HL-60 (cell line): ENCODE results near the gene RTL10.

Experiments
- DNase-seq, 2 experiments: peaks; one replicate each; pipeline ENCODE4 v3.0.0-alpha.2; 2010 to 2020; ENCODE audit warnings: low read depth in 1 of 2, low spot score in 1 of 2
- H3K27ac ChIP-seq: fragments of 250-450 bp; sonication (Bioruptor Pico); replicated peaks from 2 replicates; pipeline ENCODE4 v1.5.1; 2020; ENCODE audit warnings: mild to moderate bottlenecking, moderate library complexity
- H3K27me3 ChIP-seq: fragments of 250-450 bp; sonication (Bioruptor Pico); 2 replicates; pipeline ENCODE4 v1.5.1; 2021; ENCODE audit warnings: mild to moderate bottlenecking, moderate library complexity; ENCODE audit not compliant: insufficient read depth, poor library complexity, severe bottlenecking
- H3K4me3 ChIP-seq: replicated peaks from 2 replicates; pipeline ENCODE4 v1.5.1; 2011; ENCODE audit warnings: mild to moderate bottlenecking, control low read depth, low read length; ENCODE audit not compliant: insufficient read depth
- CTCF ChIP-seq: IDR thresholded peaks from one replicate; pipeline ENCODE4 v1.5.1; 2011; ENCODE audit warnings: low read length, control low read depth, inconsistent platforms; ENCODE audit not compliant: insufficient read depth
- GABPA ChIP-seq: IDR thresholded peaks from 2 replicates; pipeline ENCODE4 v1.6.1; 2012; ENCODE audit warnings: low read depth
- POLR2AphosphoS5 ChIP-seq: IDR thresholded peaks from 2 replicates; pipeline ENCODE4 v1.6.1; 2012; ENCODE audit warnings: low read depth
- REST ChIP-seq: IDR thresholded peaks from 2 replicates; pipeline ENCODE4 v1.6.1; 2012; ENCODE audit warnings: low read depth; ENCODE audit not compliant: insufficient replicate concordance
- SPI1 ChIP-seq: IDR thresholded peaks from 2 replicates; pipeline ENCODE4 v1.6.1; 2012; ENCODE audit warnings: low read depth, mild to moderate bottlenecking, borderline replicate concordance

Gene RTL10

DNA sequence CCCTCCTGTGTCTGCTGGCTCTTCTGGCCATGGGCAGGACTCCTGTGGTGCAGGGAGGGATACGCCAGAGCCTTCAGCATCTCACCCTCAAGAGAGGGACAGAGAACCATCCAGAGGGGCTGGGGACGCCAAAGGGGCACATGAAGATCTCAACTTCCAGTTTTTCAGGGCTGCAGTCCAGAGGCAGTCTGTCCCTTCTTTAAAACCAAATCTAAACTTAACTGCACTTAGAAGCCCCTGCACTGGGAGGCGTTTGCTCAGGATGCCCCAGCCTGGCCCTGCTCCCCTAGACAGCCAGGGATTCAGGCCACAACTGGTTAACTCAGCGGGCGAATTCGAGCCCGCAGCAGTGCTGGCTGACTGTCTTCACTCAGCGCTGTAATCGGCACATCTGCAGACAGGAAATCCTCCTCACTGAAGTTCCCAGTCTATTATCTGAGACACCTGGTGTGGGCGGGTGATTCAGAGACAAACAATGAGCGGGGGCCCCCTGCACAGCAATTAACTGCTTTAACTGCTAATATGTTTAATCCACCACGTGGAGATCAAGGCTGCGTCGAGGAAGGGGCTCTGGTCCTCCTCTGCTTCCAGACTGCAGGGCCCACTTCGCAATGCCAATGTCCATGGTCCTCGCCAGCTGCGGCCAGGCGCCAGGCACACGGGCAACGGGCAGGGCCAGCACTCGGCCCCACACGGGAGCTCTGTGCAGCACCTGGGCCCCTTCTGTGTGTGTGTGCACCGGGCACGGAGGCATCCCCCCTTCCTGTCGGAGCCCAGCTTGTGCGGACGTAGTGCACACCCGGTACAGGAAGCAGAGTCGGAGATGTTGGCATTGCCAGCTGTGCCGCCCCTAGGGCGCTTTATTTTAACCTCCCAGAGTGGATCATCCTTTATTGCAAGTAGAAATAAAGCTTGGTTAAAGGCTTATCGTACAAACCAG lies 36.9 kb upstream of the RTL10 start:
- H3K27me3 ChIP-seq, result no peaks in the 10 kb centered on the region
- H3K27ac ChIP-seq, result peak overlapping the region; percentile 86
- TF ChIP-seq CTCF (no peak), GABPA (peak; percentile 7; the same call in 1 of the 2 replicates), SPI1 (no peak), POLR2AphosphoS5 (peak; percentile 86), REST (peak; percentile 35)
- DNase-seq, result peak; percentile 33 to 85
- H3K4me3 ChIP-seq, result no peak overlapping the region

DNA sequence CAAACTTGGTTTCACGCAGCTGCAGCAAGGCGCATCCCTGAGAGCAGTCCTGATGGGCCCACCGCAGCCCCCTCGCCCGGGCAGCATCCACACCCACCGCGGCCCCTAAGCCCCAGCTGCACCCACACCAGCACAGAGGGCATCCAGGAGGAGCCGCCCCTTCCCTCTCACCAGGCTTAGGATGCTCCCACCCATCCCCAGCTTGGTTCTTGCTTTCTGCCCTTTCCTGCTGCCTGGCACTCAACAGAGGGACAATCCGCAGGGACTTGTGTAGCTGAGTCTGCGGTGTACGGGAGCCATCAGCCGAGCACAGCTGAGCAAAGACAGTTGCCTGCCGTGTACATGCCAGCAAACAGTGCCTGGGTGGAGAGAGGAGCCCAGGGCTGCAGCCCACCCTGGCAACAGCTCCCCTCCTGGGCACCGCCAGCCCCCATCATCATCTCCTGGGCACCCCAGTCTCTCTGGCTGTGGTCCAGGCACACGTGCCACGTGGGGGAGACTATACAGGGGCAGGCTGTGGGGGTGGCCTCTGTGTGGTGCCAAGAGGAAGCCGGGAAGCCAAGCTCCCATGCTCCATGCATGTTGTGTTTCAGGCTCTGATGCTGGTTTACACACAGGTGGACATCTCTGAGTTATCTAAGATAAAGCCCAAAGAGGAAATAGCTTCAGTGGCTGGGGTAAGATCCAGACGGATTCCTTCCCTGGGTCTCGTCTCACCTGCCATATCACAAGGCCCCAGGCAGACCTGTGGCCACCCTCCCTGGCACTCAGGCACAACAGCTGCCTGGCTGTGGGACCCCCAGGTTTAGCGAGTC lies 36.0 kb upstream of the RTL10 start:
- Histone ChIP-seq H3K27ac (peak overlapping the region; percentile 86), H3K27me3 (no peaks in the 10 kb centered on the region), H3K4me3 (no peak overlapping the region)
- TF ChIP-seq SPI1 (no peak), CTCF (no peak), POLR2AphosphoS5 (no peak), REST (no peak), GABPA (no peak)
- DNase-seq, result peak in 1 of 2 experiments; percentile 14

DNA sequence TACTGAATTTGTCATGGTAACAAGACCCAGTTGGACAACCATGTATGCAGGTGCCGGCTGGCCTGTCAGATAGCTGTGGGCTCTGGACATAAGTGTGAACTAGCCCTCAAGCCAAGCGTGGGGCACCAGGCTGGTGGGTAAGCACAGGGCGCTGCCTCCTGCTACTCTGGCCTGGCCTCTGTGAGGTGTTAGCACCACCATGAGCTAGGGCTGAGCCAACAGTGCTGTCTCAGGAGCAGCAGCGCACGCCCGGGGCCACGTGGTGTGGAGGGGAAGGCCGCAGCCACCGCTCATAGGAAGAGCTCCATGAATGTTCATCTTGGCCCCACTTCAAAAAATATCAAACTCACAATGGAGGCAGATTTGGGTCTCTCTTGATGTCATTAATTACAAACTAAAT lies 35.3 kb upstream of the RTL10 start:
- TF ChIP-seq POLR2AphosphoS5 (no peak), SPI1 (no peak), REST (no peak), CTCF (no peak), GABPA (no peak)
- no peak for DNase-seq
- H3K27ac ChIP-seq, result no peak overlapping the region
- no peak overlapping the region for H3K4me3 ChIP-seq
- H3K27me3 ChIP-seq, result no peaks in the 10 kb centered on the region
